ENCODE data around the gene DPYSL4. TPM values are rescaled to one million over a fixed set of nuclear protein-coding genes. Genes with fewer than 3 reads are reported as not detected.

DPYSL4 gene
- total and polyA plus RNA-seq, 2 of the 13 experiments (the other 11 are each of a cell fraction or from before 2014, with no cell fraction given): 0.84 to 1.2 TPM

DNA sequence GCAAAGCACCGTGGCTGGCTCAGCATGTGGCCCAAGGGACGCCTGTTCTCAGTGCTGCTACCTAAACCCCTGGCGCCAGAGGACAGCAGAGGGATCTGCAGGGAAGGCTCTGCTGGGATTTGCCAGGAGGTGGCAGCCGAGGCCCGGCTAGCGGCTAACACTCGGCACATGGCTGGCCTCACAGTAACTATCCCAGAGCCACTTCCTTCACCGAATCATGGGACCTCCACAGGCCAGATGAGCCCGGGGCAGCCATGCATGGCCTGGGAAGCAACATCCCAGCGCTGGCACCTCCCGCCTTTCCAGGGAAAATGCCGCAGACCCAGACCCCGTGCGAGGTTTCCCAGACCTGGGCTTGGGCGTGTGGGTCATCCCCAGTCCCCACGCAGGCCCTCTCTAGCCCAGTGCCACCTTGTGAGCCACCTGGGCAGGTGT is 36.4 kb downstream of the DPYSL4 start (continued):
- TF ChIP-seq ZFP90 (CRISPR knock-in tag; IDR thresholded peaks at IDR 0.05; ENCODE audit: borderline replicate concordance) (no peak), ZNF782 (CRISPR knock-in tag; IDR thresholded peaks at IDR 0.05; ENCODE audit: borderline replicate concordance) (no peak), SP1 (IDR thresholded peaks at IDR 0.05) (no peak), SP1 (CRISPR knock-in tag; IDR thresholded peaks at IDR 0.05) (no peak), RELA (CRISPR knock-in tag; IDR thresholded peaks at IDR 0.05) (0 out of 2 replicates have a peak, but pooled peaks have one; percentile 62), RAD21 (CRISPR knock-in tag; IDR thresholded peaks at IDR 0.05) (peak; percentile 99), CHD2 (IDR thresholded peaks at IDR 0.05; ENCODE audit: low read depth, low read length) (no peak), SMAD3 (CRISPR knock-in tag; IDR thresholded peaks at IDR 0.05) (0 out of 2 replicates have a peak, but pooled peaks have one; percentile 27), NR2F1 (CRISPR knock-in tag; IDR thresholded peaks at IDR 0.05) (no peak), ZNF775 (CRISPR knock-in tag; IDR thresholded peaks at IDR 0.05; ENCODE audit: borderline replicate concordance) (no peak), SRSF9 (IDR thresholded peaks at IDR 0.05; ENCODE audit: borderline replicate concordance, insufficient read depth, low read depth, low read length, poor library complexity, severe bottlenecking) (no peak), MXI1 (IDR thresholded peaks at IDR 0.05; ENCODE audit: borderline replicate concordance, low read depth, low read length) (peak; percentile 48; the same call in 1 of the 3 replicates), GABPB1 (CRISPR knock-in tag; IDR thresholded peaks at IDR 0.05) (peak; percentile 46; the same call in 1 of the 2 replicates), ZSCAN30 (CRISPR knock-in tag; IDR thresholded peaks at IDR 0.05) (no peak), THAP11 (CRISPR knock-in tag; IDR thresholded peaks at IDR 0.05) (peak; percentile 39; the same call in 1 of the 2 replicates), SMAD1 (CRISPR knock-in tag; IDR thresholded peaks at IDR 0.05; ENCODE audit: borderline replicate concordance, low read depth) (peak; percentile 52; the same call in 1 of the 2 replicates), XRCC5 (optimal IDR thresholded peaks at IDR 0.05; ENCODE audit: low read length) (peak; percentile 88)
- TF ChIP-seq, protein P1, sequence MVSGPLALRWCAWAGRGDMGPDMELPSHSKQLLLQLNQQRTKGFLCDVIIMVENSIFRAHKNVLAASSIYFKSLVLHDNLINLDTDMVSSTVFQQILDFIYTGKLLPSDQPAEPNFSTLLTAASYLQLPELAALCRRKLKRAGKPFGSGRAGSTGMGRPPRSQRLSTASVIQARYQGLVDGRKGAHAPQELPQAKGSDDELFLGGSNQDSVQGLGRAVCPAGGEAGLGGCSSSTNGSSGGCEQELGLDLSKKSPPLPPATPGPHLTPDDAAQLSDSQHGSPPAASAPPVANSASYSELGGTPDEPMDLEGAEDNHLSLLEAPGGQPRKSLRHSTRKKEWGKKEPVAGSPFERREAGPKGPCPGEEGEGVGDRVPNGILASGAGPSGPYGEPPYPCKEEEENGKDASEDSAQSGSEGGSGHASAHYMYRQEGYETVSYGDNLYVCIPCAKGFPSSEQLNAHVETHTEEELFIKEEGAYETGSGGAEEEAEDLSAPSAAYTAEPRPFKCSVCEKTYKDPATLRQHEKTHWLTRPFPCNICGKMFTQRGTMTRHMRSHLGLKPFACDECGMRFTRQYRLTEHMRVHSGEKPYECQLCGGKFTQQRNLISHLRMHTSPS (CRISPR knock-in tag; IDR thresholded peaks at IDR 0.05; ENCODE audit: low read depth): peak; percentile 33; the same call in 1 of the 2 replicates
- TF ChIP-seq, protein P2, sequence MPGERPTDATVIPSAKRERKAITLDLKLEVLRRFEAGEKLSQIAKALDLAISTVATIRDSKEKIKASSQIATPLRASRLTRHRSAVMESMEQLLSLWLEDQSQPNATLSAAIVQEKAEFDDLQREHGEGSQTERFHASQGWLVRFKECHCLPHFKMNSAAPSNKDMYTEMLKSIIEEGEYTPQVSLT (CRISPR knock-in tag; IDR thresholded peaks at IDR 0.05; ENCODE audit: borderline replicate concordance, low read depth): no peak
- TF ChIP-seq, protein P3, sequence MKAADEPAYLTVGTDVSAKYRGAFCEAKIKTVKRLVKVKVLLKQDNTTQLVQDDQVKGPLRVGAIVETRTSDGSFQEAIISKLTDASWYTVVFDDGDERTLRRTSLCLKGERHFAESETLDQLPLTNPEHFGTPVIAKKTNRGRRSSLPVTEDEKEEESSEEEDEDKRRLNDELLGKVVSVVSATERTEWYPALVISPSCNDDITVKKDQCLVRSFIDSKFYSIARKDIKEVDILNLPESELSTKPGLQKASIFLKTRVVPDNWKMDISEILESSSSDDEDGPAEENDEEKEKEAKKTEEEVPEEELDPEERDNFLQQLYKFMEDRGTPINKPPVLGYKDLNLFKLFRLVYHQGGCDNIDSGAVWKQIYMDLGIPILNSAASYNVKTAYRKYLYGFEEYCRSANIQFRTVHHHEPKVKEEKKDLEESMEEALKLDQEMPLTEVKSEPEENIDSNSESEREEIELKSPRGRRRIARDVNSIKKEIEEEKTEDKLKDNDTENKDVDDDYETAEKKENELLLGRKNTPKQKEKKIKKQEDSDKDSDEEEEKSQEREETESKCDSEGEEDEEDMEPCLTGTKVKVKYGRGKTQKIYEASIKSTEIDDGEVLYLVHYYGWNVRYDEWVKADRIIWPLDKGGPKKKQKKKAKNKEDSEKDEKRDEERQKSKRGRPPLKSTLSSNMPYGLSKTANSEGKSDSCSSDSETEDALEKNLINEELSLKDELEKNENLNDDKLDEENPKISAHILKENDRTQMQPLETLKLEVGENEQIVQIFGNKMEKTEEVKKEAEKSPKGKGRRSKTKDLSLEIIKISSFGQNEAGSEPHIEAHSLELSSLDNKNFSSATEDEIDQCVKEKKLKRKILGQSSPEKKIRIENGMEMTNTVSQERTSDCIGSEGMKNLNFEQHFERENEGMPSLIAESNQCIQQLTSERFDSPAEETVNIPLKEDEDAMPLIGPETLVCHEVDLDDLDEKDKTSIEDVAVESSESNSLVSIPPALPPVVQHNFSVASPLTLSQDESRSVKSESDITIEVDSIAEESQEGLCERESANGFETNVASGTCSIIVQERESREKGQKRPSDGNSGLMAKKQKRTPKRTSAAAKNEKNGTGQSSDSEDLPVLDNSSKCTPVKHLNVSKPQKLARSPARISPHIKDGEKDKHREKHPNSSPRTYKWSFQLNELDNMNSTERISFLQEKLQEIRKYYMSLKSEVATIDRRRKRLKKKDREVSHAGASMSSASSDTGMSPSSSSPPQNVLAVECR (CRISPR knock-in tag; IDR thresholded peaks at IDR 0.05; ENCODE audit: borderline replicate concordance): peak; percentile 34; the same call in 1 of the 2 replicates
- TF ChIP-seq, protein P4, sequence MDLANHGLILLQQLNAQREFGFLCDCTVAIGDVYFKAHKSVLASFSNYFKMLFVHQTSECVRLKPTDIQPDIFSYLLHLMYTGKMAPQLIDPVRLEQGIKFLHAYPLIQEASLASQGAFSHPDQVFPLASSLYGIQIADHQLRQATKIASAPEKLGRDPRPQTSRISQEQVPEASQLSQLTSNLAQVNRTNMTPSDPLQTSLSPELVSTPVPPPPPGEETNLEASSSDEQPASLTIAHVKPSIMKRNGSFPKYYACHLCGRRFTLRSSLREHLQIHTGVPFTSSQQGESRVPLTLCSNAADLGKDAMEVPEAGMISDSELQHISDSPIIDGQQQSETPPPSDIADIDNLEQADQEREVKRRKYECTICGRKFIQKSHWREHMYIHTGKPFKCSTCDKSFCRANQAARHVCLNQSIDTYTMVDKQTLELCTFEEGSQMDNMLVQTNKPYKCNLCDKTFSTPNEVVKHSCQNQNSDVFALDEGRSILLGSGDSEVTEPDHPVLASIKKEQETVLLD (CRISPR knock-in tag; IDR thresholded peaks at IDR 0.05; ENCODE audit: low read depth): no peak
